PFSK-1 (cell line): ENCODE measurements around the gene EDC3.

Experiments
- FOXP2 ChIP-seq: optimal IDR thresholded peaks from 2 replicates; pipeline ENCODE3; 2011; ENCODE audit warnings: borderline replicate concordance, control low read depth, inconsistent platforms; ENCODE audit not compliant: insufficient read depth; ENCODE audit errors: extremely low read length, extremely low read depth
- POLR2AphosphoS5 ChIP-seq: IDR thresholded peaks from 2 replicates; pipeline ENCODE4 v1.6.1; 2012; ENCODE audit warnings: low read depth, mild to moderate bottlenecking, control low read depth, low read length, moderate library complexity
- REST ChIP-seq, 2 experiments: IDR thresholded peaks; 2 replicates each; pipeline versions ENCODE4 v1.6.1 to v1.8.0; 2011 to 2012; ENCODE audit warnings: low read depth in 2 of 2, low read length in 2 of 2, control low read depth in 1 of 2, inconsistent platforms in 1 of 2, mild to moderate bottlenecking in 1 of 2, moderate library complexity in 1 of 2; ENCODE audit not compliant: insufficient read depth in 1 of 2
- SIN3A ChIP-seq: IDR thresholded peaks from 2 replicates; pipeline ENCODE4 v1.6.1; 2012; ENCODE audit warnings: mild to moderate bottlenecking, low read length, moderate library complexity, borderline replicate concordance; ENCODE audit not compliant: insufficient read depth
- TAF1 ChIP-seq: IDR thresholded peaks from 2 replicates; pipeline ENCODE4 v1.6.1; 2012; ENCODE audit warnings: low read length, control low read depth, borderline replicate concordance; ENCODE audit not compliant: insufficient read depth

EDC3 gene

GRCh38 chr15:74722591-74722990 lies 26.8 kb upstream of the EDC3 start:
- no peak for TF ChIP-seq FOXP2
- no peak for TF ChIP-seq SIN3A
- no peak for TF ChIP-seq REST (IDR thresholded peaks at IDR 0.05; ENCODE audit: insufficient read depth in 1 of 2, low read depth in 2 of 2, low read length in 2 of 2)
- TF ChIP-seq POLR2AphosphoS5 = no peak
- TF ChIP-seq TAF1 = no peak

DNA sequence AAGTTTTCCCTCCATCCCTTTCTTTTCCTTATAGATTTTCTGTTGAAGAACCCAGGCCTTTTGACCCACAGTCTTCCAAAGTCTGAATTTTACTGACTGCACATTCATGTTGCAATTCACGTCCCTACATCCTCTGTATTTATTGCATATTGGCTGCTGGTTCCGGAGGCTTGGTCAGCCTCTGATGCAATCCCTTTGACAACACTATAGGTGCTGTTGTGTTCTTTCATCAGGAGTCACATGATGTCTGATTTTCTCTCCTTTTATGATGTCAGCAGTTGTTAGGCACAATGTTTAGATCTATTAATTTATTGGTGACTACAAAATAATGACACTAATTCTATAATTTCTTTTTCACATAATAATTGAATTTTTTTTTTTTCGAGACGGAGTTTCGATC lies 20.8 kb upstream of the EDC3 start:
- TF ChIP-seq REST (IDR thresholded peaks at IDR 0.05; ENCODE audit: insufficient read depth in 1 of 2, low read depth in 2 of 2, low read length in 2 of 2) = no peak
- TF ChIP-seq FOXP2 = no peak
- no peak for TF ChIP-seq POLR2AphosphoS5
- no peak for TF ChIP-seq SIN3A
- TF ChIP-seq TAF1 = no peak

- TF ChIP-seq POLR2AphosphoS5 (no peak), REST (IDR thresholded peaks at IDR 0.05; ENCODE audit: insufficient read depth in 1 of 2, low read depth in 2 of 2, low read length in 2 of 2) (no peak), FOXP2 (no peak), TAF1 (no peak), SIN3A (no peak)
Observed at GRCh38 chr15:74712311-74712710, 16.5 kb upstream of the EDC3 start.

DNA sequence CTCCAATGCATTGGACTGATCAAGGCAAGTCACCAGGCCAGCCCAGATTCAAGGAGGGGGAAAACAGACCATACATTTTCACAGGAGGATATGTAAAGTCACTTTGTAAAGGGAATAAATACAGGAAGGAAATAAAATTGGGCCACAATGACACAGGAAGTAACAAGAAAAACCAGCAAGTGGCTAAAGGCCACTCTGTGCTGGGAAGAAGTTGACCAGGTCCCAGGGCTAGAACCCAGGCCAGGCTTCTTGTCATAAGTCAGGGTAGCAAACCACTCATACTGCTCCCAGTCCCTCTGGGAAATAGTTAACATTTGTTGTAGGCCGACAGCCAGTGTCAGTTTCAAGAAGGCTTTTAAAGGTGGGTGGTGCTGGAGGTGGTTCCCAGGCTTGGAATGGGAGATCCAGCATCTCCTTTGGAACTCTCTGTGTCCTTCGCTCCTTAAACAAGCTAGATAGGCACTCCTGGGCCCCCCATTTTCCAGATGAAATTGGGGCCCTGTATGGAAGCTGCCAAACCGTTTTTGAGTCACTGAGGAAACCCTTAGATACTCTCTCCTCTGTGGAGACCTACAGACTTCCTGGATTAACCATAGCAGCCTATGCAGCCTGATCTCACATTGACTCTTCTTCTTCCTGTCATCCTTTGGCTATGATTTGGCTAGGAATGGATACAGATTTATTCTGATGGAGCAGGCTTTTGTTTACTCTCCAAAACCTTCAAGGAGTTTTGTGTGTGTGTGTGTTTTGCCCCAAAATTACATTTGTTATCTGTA lies 14.7 kb upstream of the EDC3 start:
- TF ChIP-seq SIN3A (no peak), TAF1 (no peak), REST (IDR thresholded peaks at IDR 0.05; ENCODE audit: insufficient read depth in 1 of 2, low read depth in 2 of 2, low read length in 2 of 2) (no peak), POLR2AphosphoS5 (no peak), FOXP2 (no peak)

DNA sequence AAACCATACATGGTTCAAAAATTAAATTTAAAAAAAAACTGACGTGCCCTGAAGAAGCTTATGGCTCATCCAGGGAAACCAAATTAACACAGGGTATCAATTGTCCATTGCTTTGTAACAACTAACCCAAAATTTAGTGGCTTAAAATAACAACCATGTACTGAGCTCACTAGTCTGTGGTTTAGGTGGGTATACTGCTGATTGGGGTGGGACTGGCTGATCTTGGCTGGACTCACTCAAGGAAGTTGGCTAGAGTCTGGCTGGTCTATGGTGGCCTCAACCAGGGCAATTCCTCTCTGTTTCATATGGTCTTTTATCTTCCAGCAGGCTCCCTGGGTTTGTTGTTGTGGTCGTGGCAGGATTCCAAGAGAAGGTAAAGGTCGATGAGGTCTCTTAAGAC lies 14.1 kb upstream of the EDC3 start:
- no peak for TF ChIP-seq POLR2AphosphoS5
- no peak for TF ChIP-seq SIN3A
- TF ChIP-seq REST (IDR thresholded peaks at IDR 0.05; ENCODE audit: insufficient read depth in 1 of 2, low read depth in 2 of 2, low read length in 2 of 2) = no peak
- TF ChIP-seq FOXP2 = no peak
- no peak for TF ChIP-seq TAF1
